Cardiac muscle cell (in vitro differentiated cells and primary cell): ENCODE results near the gene PARVA. TPM values are rescaled to one million over a fixed set of nuclear protein-coding genes. Genes with fewer than 3 reads are reported as not detected.
A peak's percentile ranks its signal among the peaks of the same experiment; 100 is the strongest.

Experiments
- DNase-seq, 2 donors: peaks; one replicate each; pipeline versions ENCODE4 v3.0.0 to v3.0.0-alpha.2; 2010 to 2017; ENCODE audit warnings: low read depth in 1 of 2, low spot score in 1 of 2
- H3K27ac ChIP-seq: fragments of 200-600 bp; sonication (generic); 2 replicates; pipeline ENCODE4 v1.5.1; 2016
- H3K27me3 ChIP-seq: fragments of 200-600 bp; sonication (generic); 2 replicates; pipeline ENCODE4 v1.6.0; 2016; ENCODE audit warnings: control low read depth
- H3K36me3 ChIP-seq: fragments of 200-600 bp; sonication (generic); 2 replicates; pipeline ENCODE4 v1.5.1; 2016; ENCODE audit warnings: control low read depth
- H3K4me1 ChIP-seq: fragments of 200-600 bp; sonication (generic); 2 replicates; pipeline ENCODE4 v1.8.1; 2017; ENCODE audit warnings: low read depth, mild to moderate bottlenecking, mixed run types
- H3K4me3 ChIP-seq: fragments of 200-600 bp; sonication (generic); 2 replicates; pipeline ENCODE4 v1.5.1; 2016; ENCODE audit warnings: mild to moderate bottlenecking
- H3K9me3 ChIP-seq: fragments of 200-600 bp; sonication (generic); 2 replicates; pipeline ENCODE4 v1.5.1; 2017; ENCODE audit warnings: low read depth, mild to moderate bottlenecking, control low read depth
- CTCF ChIP-seq: IDR thresholded peaks from 2 replicates; pipeline ENCODE4 v1.5.1; 2012; ENCODE audit warnings: low read depth, mild to moderate bottlenecking, low read length
- polyA plus RNA-seq: library from polyadenylated mRNA; unstranded; fragments of >200 nt; fragmentation: Nextera tagmentation; extraction: Ambion mirVana; gene quantifications from 2 replicates; pipeline ENCODE4 v1.2.1, GENCODE V29; 2016
- total RNA-seq: library from RNA; depleted of rRNA; stranded (reverse); fragments of >200 nt; gene quantifications from 2 replicates; pipeline ENCODE4 v1.2.3, GENCODE V29; 2016

PARVA gene
- total and polyA plus RNA-seq, 2 experiments from 2014 or later, result 13.0 to 24.2 TPM

GRCh38 chr11:12389676-12390657 is 12.6 kb downstream of the PARVA start:
- H3K27me3 ChIP-seq, result no peaks in the 10 kb centered on the region
- no peak for TF ChIP-seq CTCF
- peaks cover 10% of the 10 kb centered on the region for H3K4me1 ChIP-seq
- H3K4me3 ChIP-seq, result no peak overlapping the region
- DNase-seq, result no peak
- H3K27ac ChIP-seq, result peak overlapping the region; percentile 78
- no peaks in the 10 kb centered on the region for H3K9me3 ChIP-seq
- no peaks in the 10 kb centered on the region for H3K36me3 ChIP-seq

GRCh38 chr11:12390687-12391110 is 13.3 kb downstream of the PARVA start:
- no peak for TF ChIP-seq CTCF
- Histone ChIP-seq H3K27me3 (no peaks in the 10 kb centered on the region), H3K4me3 (no peak overlapping the region), H3K9me3 (no peaks in the 10 kb centered on the region), H3K4me1 (peaks cover 10% of the 10 kb centered on the region), H3K27ac (peak overlapping the region; percentile 78), H3K36me3 (no peaks in the 10 kb centered on the region)
- peak in 1 of 2 donors; percentile 39 for DNase-seq

- H3K4me1 ChIP-seq, result peaks cover 10% of the 10 kb centered on the region
- H3K9me3 ChIP-seq, result no peaks in the 10 kb centered on the region
- H3K4me3 ChIP-seq, result no peak overlapping the region
- TF ChIP-seq CTCF, result no peak
- H3K27me3 ChIP-seq, result no peaks in the 10 kb centered on the region
- H3K27ac ChIP-seq, result no peak overlapping the region
- H3K36me3 ChIP-seq, result no peaks in the 10 kb centered on the region
- no peak for DNase-seq
Observed at GRCh38 chr11:12392672-12393071, 15.3 kb downstream of the PARVA start.

GRCh38 chr11:12393691-12394090 is 16.3 kb downstream of the PARVA start:
- Histone ChIP-seq H3K4me1 (peaks cover 10% of the 10 kb centered on the region), H3K27me3 (no peaks in the 10 kb centered on the region), H3K36me3 (no peaks in the 10 kb centered on the region), H3K9me3 (no peaks in the 10 kb centered on the region), H3K27ac (no peak overlapping the region), H3K4me3 (no peak overlapping the region)
- DNase-seq, result no peak
- TF ChIP-seq CTCF, result no peak

- no peak for TF ChIP-seq CTCF
- Histone ChIP-seq H3K36me3 (no peaks in the 10 kb centered on the region), H3K27ac (no peak overlapping the region), H3K9me3 (no peaks in the 10 kb centered on the region), H3K4me3 (no peak overlapping the region), H3K4me1 (peaks cover 10% of the 10 kb centered on the region), H3K27me3 (no peaks in the 10 kb centered on the region)
- no peak for DNase-seq
Observed at GRCh38 chr11:12394601-12395000, 17.2 kb downstream of the PARVA start.
